K562 (cell line): ENCODE data around the gene LRP1. TPM values are rescaled to one million over a fixed set of nuclear protein-coding genes. Genes with fewer than 3 reads are reported as not detected.
A peak's percentile ranks its signal among the peaks of the same experiment; 100 is the strongest.

Source experiments
- ARID1B ChIP-seq: fragments of 450-650 bp; IDR thresholded peaks from 2 replicates; pipeline ENCODE4 v1.6.1; 2016; ENCODE audit warnings: antibody characterized with exemption, mild to moderate bottlenecking, inconsistent platforms
- ELF2 ChIP-seq: fragments of 250-450 bp; sonication (Bioruptor Pico); IDR thresholded peaks from 2 replicates; pipeline ENCODE4 v1.5.0; 2021; ENCODE audit warnings: mild to moderate bottlenecking
- EP300 ChIP-seq: IDR thresholded peaks from 2 replicates; pipeline ENCODE4 v1.6.1; 2012; ENCODE audit warnings: low read length, improper control_type of control experiment
- ETV1 ChIP-seq: fragments of 450-650 bp; conservative IDR thresholded peaks from 2 replicates; pipeline ENCODE4 v1.6.1; 2016; ENCODE audit warnings: missing genetic modification characterization, control low read depth, low read depth, missing compliant biosample characterization
- GTF2E2 ChIP-seq: fragments of 200-800 bp; sonication (Bioruptor generic); IDR thresholded peaks from 2 replicates; pipeline ENCODE4 v1.6.1; 2016; ENCODE audit warnings: missing genetic modification characterization, missing compliant biosample characterization
- IFI16 ChIP-seq: fragments of 250-450 bp; sonication (Bioruptor Pico); IDR thresholded peaks from 2 replicates; pipeline ENCODE4 v2.1.2; 2022; ENCODE audit warnings: mild to moderate bottlenecking, inconsistent platforms
- KHSRP ChIP-seq: fragments of 450-650 bp; IDR thresholded peaks from 2 replicates; pipeline ENCODE4 v1.6.1; 2017
- MTA3 ChIP-seq: fragments of 450-650 bp; formaldehyde crosslinking; IDR thresholded peaks from 2 replicates; pipeline ENCODE4 v1.6.1; 2017; ENCODE audit warnings: mild to moderate bottlenecking, borderline replicate concordance
- NCOA4 ChIP-seq: fragments of 450-650 bp; IDR thresholded peaks from 2 replicates; pipeline ENCODE4 v1.6.1; 2018; ENCODE audit warnings: mild to moderate bottlenecking; ENCODE audit not compliant: partially characterized antibody
- PHF8 ChIP-seq: fragments of 200-600 bp; sonication (generic); IDR thresholded peaks from 2 replicates; pipeline ENCODE4 v1.6.1; 2012; ENCODE audit warnings: mixed run types, mild to moderate bottlenecking, inconsistent platforms, low read length, moderate library complexity, borderline replicate concordance
- PTTG1 ChIP-seq: fragments of 450-650 bp; IDR thresholded peaks from 2 replicates; pipeline ENCODE4 v1.6.1; 2016; ENCODE audit warnings: low read depth, mild to moderate bottlenecking, missing genetic modification characterization, missing compliant biosample characterization
- RUNX1 ChIP-seq: sonication (generic); IDR thresholded peaks from 2 replicates; pipeline ENCODE4 v1.6.1; 2016; ENCODE audit warnings: antibody characterized with exemption, low read depth
- SETDB1 ChIP-seq: IDR thresholded peaks from one replicate; pipeline ENCODE4 v1.6.1; 2012; ENCODE audit warnings: low read length, control low read depth, inconsistent platforms
- SIX5 ChIP-seq, 2 experiments: IDR thresholded peaks; 2 replicates each; pipeline ENCODE4 v1.6.1; 2011; ENCODE audit warnings: low read length in 2 of 2, borderline replicate concordance in 1 of 2, low read depth in 1 of 2, mild to moderate bottlenecking in 1 of 2, moderate library complexity in 1 of 2; ENCODE audit not compliant: insufficient read depth in 1 of 2
- YBX1 ChIP-seq: fragments of 450-650 bp; IDR thresholded peaks from 2 replicates; pipeline ENCODE4 v1.7.1; 2016; ENCODE audit warnings: mild to moderate bottlenecking
- ZNF316 ChIP-seq: fragments of 450-650 bp; IDR thresholded peaks from 2 replicates; pipeline ENCODE4 v1.6.1; 2016
- ZNF41 ChIP-seq: fragments of 250-450 bp; sonication (Bioruptor Pico); conservative IDR thresholded peaks from 2 replicates; pipeline ENCODE4 v1.4.0; 2020; ENCODE audit warnings: mild to moderate bottlenecking
- polyA plus RNA-seq, 8 experiments: library from polyadenylated mRNA; depleted of rRNA in 4 of 8; stranded (reverse) in 5 of 8; unstranded in 3 of 8; fragments of >200 nt; fragmentation: Nextera tagmentation in 2 of 8; fragmentation: Illumina TruSeq in 1 of 8; extraction: Ambion mirVana in 2 of 8; extraction: Trizol in 1 of 8; gene quantifications; 2 replicates each; pipeline versions ENCODE4 v1.2.1 to v1.2.3, GENCODE V29; 2011 to 2014; ENCODE audit warnings: inconsistent platforms in 1 of 8, missing spikeins in 1 of 8
- total RNA-seq, 7 experiments: library from RNA; depleted of rRNA in 6 of 7; stranded (reverse); fragments of >200 nt in 6 of 7; fragmentation: Illumina TruSeq in 2 of 7; extraction: Trizol in 2 of 7; gene quantifications; 2 replicates each; pipeline versions ENCODE4 v1.2.1 to v1.2.3, GENCODE V29; 2011 to 2021; ENCODE audit warnings: low replicate concordance in 1 of 7
- TF ChIP-seq, protein P1 (sequence below), 2 experiments: IDR thresholded peaks; 2 replicates each; pipeline ENCODE4 v1.6.1; 2012; ENCODE audit warnings: improper control_type of control experiment in 2 of 2, low read depth in 2 of 2, low read length in 2 of 2, borderline replicate concordance in 1 of 2
- TF ChIP-seq, protein P2 (sequence below): sonication (generic); formaldehyde crosslinking; IDR thresholded peaks from 2 replicates; pipeline ENCODE4 v1.8.0; 2023; ENCODE audit warnings: missing genetic modification reagents, mild to moderate bottlenecking, borderline replicate concordance
- TF ChIP-seq, protein P3 (sequence below): fragments of 450-650 bp; formaldehyde crosslinking; IDR thresholded peaks from 2 replicates; pipeline ENCODE4 v1.4.0; 2020; ENCODE audit warnings: mild to moderate bottlenecking

LRP1 gene
- total and polyA plus RNA-seq, 9 of the 15 experiments (the other 6 are each of a cell fraction or from before 2014, with no cell fraction given): 0.04 to 0.64 (median 0.19) TPM; not detected in 2

DNA sequence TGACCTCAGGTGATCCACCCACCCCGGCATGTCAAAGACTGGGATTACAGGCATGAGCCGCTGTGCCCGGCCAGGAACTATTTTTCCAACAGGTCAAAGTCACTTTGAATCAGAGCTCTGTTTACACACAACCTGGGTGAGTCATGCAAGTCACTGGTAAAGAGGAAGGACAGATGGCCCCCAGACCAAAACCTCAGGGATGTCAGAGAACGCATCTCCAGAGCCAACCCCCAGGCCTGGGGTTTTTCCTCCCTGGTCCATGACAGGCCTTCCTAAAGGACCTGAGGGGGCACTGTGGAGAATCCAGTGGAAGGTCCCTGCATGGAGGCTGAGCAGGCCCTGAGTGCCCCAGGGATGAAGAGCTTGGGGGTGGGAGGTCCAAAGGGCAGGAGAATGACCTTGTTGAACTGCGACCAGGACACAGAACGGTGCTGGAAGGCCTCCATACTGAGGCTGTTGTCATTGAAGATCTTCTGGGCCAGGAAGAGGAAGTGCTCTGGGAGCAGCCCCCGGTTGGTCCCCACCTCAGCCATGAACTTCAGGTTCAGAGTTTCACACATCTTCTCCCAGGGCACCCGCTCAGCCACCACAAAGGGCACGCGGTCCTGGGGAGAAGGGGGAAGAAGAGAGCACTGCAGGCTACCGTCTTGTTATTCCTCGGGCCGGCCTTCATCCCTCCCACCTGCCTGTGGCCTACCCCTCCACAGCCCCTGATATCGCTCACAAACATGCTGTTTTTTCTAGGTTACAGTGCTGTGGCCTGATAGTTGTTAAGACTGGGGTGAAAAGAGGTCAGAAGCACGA is 26.2 kb upstream of the LRP1 start (continued):
- TF ChIP-seq, protein P1, sequence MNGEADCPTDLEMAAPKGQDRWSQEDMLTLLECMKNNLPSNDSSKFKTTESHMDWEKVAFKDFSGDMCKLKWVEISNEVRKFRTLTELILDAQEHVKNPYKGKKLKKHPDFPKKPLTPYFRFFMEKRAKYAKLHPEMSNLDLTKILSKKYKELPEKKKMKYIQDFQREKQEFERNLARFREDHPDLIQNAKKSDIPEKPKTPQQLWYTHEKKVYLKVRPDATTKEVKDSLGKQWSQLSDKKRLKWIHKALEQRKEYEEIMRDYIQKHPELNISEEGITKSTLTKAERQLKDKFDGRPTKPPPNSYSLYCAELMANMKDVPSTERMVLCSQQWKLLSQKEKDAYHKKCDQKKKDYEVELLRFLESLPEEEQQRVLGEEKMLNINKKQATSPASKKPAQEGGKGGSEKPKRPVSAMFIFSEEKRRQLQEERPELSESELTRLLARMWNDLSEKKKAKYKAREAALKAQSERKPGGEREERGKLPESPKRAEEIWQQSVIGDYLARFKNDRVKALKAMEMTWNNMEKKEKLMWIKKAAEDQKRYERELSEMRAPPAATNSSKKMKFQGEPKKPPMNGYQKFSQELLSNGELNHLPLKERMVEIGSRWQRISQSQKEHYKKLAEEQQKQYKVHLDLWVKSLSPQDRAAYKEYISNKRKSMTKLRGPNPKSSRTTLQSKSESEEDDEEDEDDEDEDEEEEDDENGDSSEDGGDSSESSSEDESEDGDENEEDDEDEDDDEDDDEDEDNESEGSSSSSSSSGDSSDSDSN (IDR thresholded peaks at IDR 0.05; ENCODE audit: borderline replicate concordance in 1 of 2, low read depth in 2 of 2, low read length in 2 of 2): no peak
- TF ChIP-seq SETDB1 (peak; percentile 53), SIX5 (IDR thresholded peaks at IDR 0.05; ENCODE audit: borderline replicate concordance in 1 of 2, insufficient read depth in 1 of 2, low read depth in 1 of 2, low read length in 2 of 2) (no peak), ZNF316 (no peak), ZNF41 (CRISPR knock-in tag) (no peak), EP300 (peak; percentile 41; the same call in 1 of the 2 replicates), PTTG1 (tag) (no peak), YBX1 (no peak), KHSRP (no peak), GTF2E2 (tag) (no peak), ARID1B (peak; percentile 80), MTA3 (0 out of 2 replicates have a peak, but pooled peaks have one; percentile 73), RUNX1 (no peak), ELF2 (CRISPR knock-in tag) (no peak), PHF8 (peak; percentile 17; the same call in 1 of the 2 replicates), IFI16 (no peak), NCOA4 (no peak), ETV1 (tag) (no peak)
- TF ChIP-seq, protein P2, sequence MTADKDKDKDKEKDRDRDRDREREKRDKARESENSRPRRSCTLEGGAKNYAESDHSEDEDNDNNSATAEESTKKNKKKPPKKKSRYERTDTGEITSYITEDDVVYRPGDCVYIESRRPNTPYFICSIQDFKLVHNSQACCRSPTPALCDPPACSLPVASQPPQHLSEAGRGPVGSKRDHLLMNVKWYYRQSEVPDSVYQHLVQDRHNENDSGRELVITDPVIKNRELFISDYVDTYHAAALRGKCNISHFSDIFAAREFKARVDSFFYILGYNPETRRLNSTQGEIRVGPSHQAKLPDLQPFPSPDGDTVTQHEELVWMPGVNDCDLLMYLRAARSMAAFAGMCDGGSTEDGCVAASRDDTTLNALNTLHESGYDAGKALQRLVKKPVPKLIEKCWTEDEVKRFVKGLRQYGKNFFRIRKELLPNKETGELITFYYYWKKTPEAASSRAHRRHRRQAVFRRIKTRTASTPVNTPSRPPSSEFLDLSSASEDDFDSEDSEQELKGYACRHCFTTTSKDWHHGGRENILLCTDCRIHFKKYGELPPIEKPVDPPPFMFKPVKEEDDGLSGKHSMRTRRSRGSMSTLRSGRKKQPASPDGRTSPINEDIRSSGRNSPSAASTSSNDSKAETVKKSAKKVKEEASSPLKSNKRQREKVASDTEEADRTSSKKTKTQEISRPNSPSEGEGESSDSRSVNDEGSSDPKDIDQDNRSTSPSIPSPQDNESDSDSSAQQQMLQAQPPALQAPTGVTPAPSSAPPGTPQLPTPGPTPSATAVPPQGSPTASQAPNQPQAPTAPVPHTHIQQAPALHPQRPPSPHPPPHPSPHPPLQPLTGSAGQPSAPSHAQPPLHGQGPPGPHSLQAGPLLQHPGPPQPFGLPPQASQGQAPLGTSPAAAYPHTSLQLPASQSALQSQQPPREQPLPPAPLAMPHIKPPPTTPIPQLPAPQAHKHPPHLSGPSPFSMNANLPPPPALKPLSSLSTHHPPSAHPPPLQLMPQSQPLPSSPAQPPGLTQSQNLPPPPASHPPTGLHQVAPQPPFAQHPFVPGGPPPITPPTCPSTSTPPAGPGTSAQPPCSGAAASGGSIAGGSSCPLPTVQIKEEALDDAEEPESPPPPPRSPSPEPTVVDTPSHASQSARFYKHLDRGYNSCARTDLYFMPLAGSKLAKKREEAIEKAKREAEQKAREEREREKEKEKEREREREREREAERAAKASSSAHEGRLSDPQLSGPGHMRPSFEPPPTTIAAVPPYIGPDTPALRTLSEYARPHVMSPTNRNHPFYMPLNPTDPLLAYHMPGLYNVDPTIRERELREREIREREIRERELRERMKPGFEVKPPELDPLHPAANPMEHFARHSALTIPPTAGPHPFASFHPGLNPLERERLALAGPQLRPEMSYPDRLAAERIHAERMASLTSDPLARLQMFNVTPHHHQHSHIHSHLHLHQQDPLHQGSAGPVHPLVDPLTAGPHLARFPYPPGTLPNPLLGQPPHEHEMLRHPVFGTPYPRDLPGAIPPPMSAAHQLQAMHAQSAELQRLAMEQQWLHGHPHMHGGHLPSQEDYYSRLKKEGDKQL: no peak
- TF ChIP-seq, protein P3, sequence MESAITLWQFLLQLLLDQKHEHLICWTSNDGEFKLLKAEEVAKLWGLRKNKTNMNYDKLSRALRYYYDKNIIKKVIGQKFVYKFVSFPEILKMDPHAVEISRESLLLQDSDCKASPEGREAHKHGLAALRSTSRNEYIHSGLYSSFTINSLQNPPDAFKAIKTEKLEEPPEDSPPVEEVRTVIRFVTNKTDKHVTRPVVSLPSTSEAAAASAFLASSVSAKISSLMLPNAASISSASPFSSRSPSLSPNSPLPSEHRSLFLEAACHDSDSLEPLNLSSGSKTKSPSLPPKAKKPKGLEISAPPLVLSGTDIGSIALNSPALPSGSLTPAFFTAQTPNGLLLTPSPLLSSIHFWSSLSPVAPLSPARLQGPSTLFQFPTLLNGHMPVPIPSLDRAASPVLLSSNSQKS (CRISPR knock-in tag): no peak
